HepG2 (cell line): ENCODE data around the gene PKP4. TPM values are rescaled to one million over a fixed set of nuclear protein-coding genes. Genes with fewer than 3 reads are reported as not detected.

Experiments used
- CBX5 ChIP-seq: sonication (generic); formaldehyde crosslinking; IDR thresholded peaks from 2 replicates; pipeline ENCODE4 v1.4.0; 2020; ENCODE audit warnings: missing genetic modification reagents, borderline replicate concordance
- FOXK1 ChIP-seq: sonication (generic); formaldehyde crosslinking; IDR thresholded peaks from 2 replicates; pipeline ENCODE4 v1.4.0; 2020; ENCODE audit warnings: low read depth, missing genetic modification reagents, borderline replicate concordance
- HCFC1 ChIP-seq: fragments of 150-350 bp; IDR thresholded peaks from 2 replicates; pipeline ENCODE4 v1.6.1; 2014; ENCODE audit warnings: low read depth, low read length
- KDM3A ChIP-seq: IDR thresholded peaks from 2 replicates; pipeline ENCODE4 v1.6.1; 2018; ENCODE audit warnings: low read depth, missing compliant biosample characterization
- NR1H2 ChIP-seq: sonication (generic); formaldehyde crosslinking; IDR thresholded peaks from 2 replicates; pipeline ENCODE4 v1.8.1; 2022; ENCODE audit warnings: low read depth, missing genetic modification reagents, borderline replicate concordance
- NR2C2 ChIP-seq: sonication (generic); formaldehyde crosslinking; IDR thresholded peaks from 2 replicates; pipeline ENCODE4 v1.4.0; 2020; ENCODE audit warnings: missing genetic modification reagents, mild to moderate bottlenecking, moderate library complexity, borderline replicate concordance
- PRPF4 ChIP-seq: fragments of 200-400 bp; formaldehyde crosslinking; IDR thresholded peaks from 2 replicates; pipeline ENCODE4 v1.6.1; 2016; ENCODE audit warnings: low read length, low read depth; ENCODE audit not compliant: poor library complexity, severe bottlenecking
- SRY ChIP-seq: sonication (generic); formaldehyde crosslinking; IDR thresholded peaks from 2 replicates; pipeline ENCODE4 v1.8.0; 2022; ENCODE audit warnings: mild to moderate bottlenecking, missing genetic modification reagents
- TOE1 ChIP-seq: sonication (generic); formaldehyde crosslinking; IDR thresholded peaks from 2 replicates; pipeline ENCODE4 v1.4.0; 2020; ENCODE audit warnings: mild to moderate bottlenecking, missing genetic modification reagents
- ZNF33B ChIP-seq: sonication (generic); formaldehyde crosslinking; IDR thresholded peaks from 2 replicates; pipeline ENCODE4 v1.5.1; 2020; ENCODE audit warnings: mild to moderate bottlenecking, missing genetic modification reagents
- ZNF343 ChIP-seq: sonication (generic); formaldehyde crosslinking; IDR thresholded peaks from 2 replicates; pipeline ENCODE4 v1.4.0; 2020; ENCODE audit warnings: mild to moderate bottlenecking, missing genetic modification reagents
- ZNF644 ChIP-seq: IDR thresholded peaks from 2 replicates; pipeline ENCODE4 v1.6.1; 2016; ENCODE audit warnings: low read depth
- polyA plus RNA-seq, 8 experiments: library from polyadenylated mRNA; depleted of rRNA in 3 of 8; stranded (reverse) in 7 of 8; unstranded in 1 of 8; fragments of >200 nt; fragmentation: Illumina TruSeq in 4 of 8; extraction: Trizol in 4 of 8; gene quantifications; 2 replicates each; pipeline versions ENCODE4 v1.2.1 to v1.2.3, GENCODE V29; 2011 to 2016; ENCODE audit warnings: low read depth in 4 of 8, missing spikeins in 1 of 8, mixed read lengths in 1 of 8; ENCODE audit not compliant: insufficient read depth in 1 of 8
- total RNA-seq, 5 experiments: library from RNA; depleted of rRNA; stranded (reverse); fragments of >200 nt; fragmentation: Illumina TruSeq; extraction: Trizol; gene quantifications; 2 replicates each; pipeline ENCODE4 v1.2.3, GENCODE V29; 2016; ENCODE audit warnings: low read depth in 1 of 5
- TF ChIP-seq, protein P1 (sequence below): sonication (generic); formaldehyde crosslinking; conservative IDR thresholded peaks from 2 replicates; pipeline ENCODE4 v1.4.0; 2020; ENCODE audit warnings: missing genetic modification reagents
- TF ChIP-seq, protein P2 (sequence below): sonication (generic); formaldehyde crosslinking; IDR thresholded peaks from 2 replicates; pipeline ENCODE4 v1.5.1; 2020; ENCODE audit warnings: mild to moderate bottlenecking, missing genetic modification reagents, moderate library complexity

PKP4 gene
- total and polyA plus RNA-seq, 2 of the 13 experiments (the other 11 are each of a cell fraction or from before 2014, with no cell fraction given), result 80.9 to 90.5 TPM

DNA sequence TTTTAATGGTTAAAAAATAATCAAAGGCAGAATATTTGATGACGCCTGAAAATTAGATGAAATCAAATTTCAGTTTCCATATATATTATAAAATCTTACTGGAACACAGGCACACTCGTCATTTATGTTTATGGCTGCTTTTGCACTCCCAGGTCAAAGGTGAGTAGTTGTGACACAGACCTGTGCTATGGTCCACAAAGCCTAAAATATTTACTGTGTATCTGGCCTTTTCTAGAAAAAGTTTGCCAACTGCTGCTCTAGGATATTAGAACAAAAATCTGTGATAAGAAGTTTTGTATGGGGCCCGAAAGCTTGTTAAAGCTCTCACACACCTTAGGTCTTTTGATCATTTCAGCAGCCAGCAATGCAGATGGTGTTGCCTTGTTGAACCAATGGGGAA is 104.3 kb downstream of the PKP4 start (continued):
- TF ChIP-seq FOXK1 (CRISPR knock-in tag) (no peak), PRPF4 (no peak), ZNF644 (CRISPR knock-in tag) (peak; percentile 48; the same call in 1 of the 2 replicates), NR1H2 (CRISPR knock-in tag) (no peak), CBX5 (no peak), ZNF33B (CRISPR knock-in tag) (no peak), ZNF343 (no peak), SRY (CRISPR knock-in tag) (no peak), KDM3A (CRISPR knock-in tag) (no peak), TOE1 (CRISPR knock-in tag) (no peak), NR2C2 (peak; percentile 11; the same call in 1 of the 2 replicates), HCFC1 (no peak)
- TF ChIP-seq, protein P1, sequence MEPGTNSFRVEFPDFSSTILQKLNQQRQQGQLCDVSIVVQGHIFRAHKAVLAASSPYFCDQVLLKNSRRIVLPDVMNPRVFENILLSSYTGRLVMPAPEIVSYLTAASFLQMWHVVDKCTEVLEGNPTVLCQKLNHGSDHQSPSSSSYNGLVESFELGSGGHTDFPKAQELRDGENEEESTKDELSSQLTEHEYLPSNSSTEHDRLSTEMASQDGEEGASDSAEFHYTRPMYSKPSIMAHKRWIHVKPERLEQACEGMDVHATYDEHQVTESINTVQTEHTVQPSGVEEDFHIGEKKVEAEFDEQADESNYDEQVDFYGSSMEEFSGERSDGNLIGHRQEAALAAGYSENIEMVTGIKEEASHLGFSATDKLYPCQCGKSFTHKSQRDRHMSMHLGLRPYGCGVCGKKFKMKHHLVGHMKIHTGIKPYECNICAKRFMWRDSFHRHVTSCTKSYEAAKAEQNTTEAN (CRISPR knock-in tag), result peak; percentile 95
- TF ChIP-seq, protein P2, sequence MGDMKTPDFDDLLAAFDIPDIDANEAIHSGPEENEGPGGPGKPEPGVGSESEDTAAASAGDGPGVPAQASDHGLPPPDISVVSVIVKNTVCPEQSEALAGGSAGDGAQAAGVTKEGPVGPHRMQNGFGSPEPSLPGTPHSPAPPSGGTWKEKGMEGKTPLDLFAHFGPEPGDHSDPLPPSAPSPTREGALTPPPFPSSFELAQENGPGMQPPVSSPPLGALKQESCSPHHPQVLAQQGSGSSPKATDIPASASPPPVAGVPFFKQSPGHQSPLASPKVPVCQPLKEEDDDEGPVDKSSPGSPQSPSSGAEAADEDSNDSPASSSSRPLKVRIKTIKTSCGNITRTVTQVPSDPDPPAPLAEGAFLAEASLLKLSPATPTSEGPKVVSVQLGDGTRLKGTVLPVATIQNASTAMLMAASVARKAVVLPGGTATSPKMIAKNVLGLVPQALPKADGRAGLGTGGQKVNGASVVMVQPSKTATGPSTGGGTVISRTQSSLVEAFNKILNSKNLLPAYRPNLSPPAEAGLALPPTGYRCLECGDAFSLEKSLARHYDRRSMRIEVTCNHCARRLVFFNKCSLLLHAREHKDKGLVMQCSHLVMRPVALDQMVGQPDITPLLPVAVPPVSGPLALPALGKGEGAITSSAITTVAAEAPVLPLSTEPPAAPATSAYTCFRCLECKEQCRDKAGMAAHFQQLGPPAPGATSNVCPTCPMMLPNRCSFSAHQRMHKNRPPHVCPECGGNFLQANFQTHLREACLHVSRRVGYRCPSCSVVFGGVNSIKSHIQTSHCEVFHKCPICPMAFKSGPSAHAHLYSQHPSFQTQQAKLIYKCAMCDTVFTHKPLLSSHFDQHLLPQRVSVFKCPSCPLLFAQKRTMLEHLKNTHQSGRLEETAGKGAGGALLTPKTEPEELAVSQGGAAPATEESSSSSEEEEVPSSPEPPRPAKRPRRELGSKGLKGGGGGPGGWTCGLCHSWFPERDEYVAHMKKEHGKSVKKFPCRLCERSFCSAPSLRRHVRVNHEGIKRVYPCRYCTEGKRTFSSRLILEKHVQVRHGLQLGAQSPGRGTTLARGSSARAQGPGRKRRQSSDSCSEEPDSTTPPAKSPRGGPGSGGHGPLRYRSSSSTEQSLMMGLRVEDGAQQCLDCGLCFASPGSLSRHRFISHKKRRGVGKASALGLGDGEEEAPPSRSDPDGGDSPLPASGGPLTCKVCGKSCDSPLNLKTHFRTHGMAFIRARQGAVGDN (CRISPR knock-in tag), result no peak
